ENCODE results near the gene MPPED2.

DNA sequence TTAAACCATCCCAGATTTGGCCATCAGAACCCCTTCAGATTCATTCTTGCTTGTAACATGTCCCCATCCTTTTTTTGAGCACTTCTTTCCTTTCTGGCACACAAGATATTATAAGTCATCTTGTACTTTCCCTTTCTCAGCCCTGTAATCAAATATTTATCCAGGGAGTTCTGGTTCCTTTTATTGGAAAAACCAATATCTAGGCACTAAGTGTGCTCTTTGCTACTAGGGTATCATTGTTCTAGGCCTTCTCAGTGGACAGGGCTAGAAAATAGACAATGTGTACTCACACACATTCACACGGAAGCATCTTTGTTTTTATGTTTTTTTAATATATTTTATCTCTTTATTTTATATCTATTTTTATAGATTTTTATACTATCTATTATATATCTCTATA lies 216.0 kb downstream of the MPPED2 start:
- TF ChIP-seq POLR2A (IDR thresholded peaks at IDR 0.05): no peak
- TF ChIP-seq, protein P1, sequence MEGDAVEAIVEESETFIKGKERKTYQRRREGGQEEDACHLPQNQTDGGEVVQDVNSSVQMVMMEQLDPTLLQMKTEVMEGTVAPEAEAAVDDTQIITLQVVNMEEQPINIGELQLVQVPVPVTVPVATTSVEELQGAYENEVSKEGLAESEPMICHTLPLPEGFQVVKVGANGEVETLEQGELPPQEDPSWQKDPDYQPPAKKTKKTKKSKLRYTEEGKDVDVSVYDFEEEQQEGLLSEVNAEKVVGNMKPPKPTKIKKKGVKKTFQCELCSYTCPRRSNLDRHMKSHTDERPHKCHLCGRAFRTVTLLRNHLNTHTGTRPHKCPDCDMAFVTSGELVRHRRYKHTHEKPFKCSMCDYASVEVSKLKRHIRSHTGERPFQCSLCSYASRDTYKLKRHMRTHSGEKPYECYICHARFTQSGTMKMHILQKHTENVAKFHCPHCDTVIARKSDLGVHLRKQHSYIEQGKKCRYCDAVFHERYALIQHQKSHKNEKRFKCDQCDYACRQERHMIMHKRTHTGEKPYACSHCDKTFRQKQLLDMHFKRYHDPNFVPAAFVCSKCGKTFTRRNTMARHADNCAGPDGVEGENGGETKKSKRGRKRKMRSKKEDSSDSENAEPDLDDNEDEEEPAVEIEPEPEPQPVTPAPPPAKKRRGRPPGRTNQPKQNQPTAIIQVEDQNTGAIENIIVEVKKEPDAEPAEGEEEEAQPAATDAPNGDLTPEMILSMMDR (IDR thresholded peaks at IDR 0.05): no peak
